ENCODE results near the gene FBXO48.
A peak's percentile ranks its signal among the peaks of the same experiment; 100 is the strongest.

The FBXO48 gene

GRCh38 chr2:68432696-68433658 is 34.1 kb downstream of the FBXO48 start:
- no peak for DNase-seq

- DNase-seq, result no peak
Observed at GRCh38 chr2:68431316-68431972, 35.6 kb downstream of the FBXO48 start.

GRCh38 chr2:68429311-68429826 is 37.7 kb downstream of the FBXO48 start:
- DNase-seq, result no peak

- no peak for DNase-seq
Observed at GRCh38 chr2:68428746-68429145, 38.3 kb downstream of the FBXO48 start.

- DNase-seq, result no peak
Observed at GRCh38 chr2:68428126-68428525, 39.0 kb downstream of the FBXO48 start.

- DNase-seq, result peak; percentile 78
Observed at GRCh38 chr2:68426848-68427579, 40.1 kb downstream of the FBXO48 start.

GRCh38 chr2:68426446-68426845 is 40.6 kb downstream of the FBXO48 start:
- no peak for DNase-seq

- DNase-seq, result no peak
Observed at GRCh38 chr2:68425503-68425902, 41.6 kb downstream of the FBXO48 start.

GRCh38 chr2:68423966-68424650 is 43.0 kb downstream of the FBXO48 start:
- DNase-seq, result no peak

GRCh38 chr2:68420254-68420910 is 46.7 kb downstream of the FBXO48 start:
- no peak for DNase-seq

- DNase-seq, result no peak
Observed at GRCh38 chr2:68418855-68419254, 48.2 kb downstream of the FBXO48 start.

GRCh38 chr2:68418419-68418818 is 48.7 kb downstream of the FBXO48 start:
- DNase-seq, result no peak

- DNase-seq, result no peak
Observed at GRCh38 chr2:68417926-68418325, 49.2 kb downstream of the FBXO48 start.

GRCh38 chr2:68416081-68416675 is 50.9 kb downstream of the FBXO48 start:
- no peak for DNase-seq

- DNase-seq, result no peak
Observed at GRCh38 chr2:68415521-68415920, 51.6 kb downstream of the FBXO48 start.

- no peak for DNase-seq
Observed at GRCh38 chr2:68414876-68415275, 52.2 kb downstream of the FBXO48 start.

GRCh38 chr2:68414452-68414851 is 52.6 kb downstream of the FBXO48 start:
- no peak for DNase-seq

- DNase-seq, result no peak
Observed at GRCh38 chr2:68413466-68413865, 53.6 kb downstream of the FBXO48 start.

- no peak for DNase-seq
Observed at GRCh38 chr2:68412127-68412819, 54.8 kb downstream of the FBXO48 start.

- no peak for DNase-seq
Observed at GRCh38 chr2:68411397-68412126, 55.5 kb downstream of the FBXO48 start.
